Measurements from ENCODE around the gene FAM210A.
"Not testable (repeated sequence)": the region's sequence is repeated elsewhere in the genome, so short reads cannot be mapped to it uniquely, and the experiment has no call there.

The FAM210A gene

DNA sequence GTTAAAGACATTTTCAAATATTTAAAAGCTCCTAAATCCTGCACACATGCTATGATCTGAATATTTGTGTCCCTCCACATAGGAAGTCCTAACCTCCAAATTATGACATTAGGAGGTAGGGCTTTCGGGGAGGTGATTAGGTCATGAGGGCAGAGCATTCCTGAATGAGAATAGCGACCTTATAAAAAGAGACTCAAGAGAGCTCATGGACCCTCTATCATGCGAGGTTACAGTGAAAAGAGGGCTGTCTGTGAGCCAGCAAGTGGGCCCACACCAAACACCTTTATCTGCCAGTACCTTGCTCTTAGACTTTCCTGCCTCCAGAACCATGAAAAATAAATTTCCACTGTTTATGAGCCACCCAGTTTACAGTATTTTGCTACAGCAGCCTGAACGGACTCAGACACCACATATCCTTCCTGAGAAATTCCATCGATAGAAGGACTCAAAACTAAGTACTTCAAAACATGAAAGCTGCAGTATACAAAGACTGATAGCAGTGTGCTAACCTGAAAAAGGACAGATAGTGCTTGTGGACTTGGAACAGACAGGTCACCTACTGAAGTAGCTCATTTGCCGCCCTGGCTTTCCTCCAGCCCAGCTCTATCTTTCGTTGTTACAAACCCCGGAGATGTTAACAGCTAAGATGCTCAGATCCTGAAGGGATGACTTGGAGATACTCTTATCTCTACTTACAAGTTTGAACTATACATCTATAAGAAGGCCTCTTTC is 13.8 kb downstream of the FAM210A start:
- no peak for DNase-seq (ENCODE audit: low read depth)
- H3K4me3 ChIP-seq (ENCODE audit: low read depth, low read length) = no peak overlapping the region
- TF ChIP-seq, protein P1, sequence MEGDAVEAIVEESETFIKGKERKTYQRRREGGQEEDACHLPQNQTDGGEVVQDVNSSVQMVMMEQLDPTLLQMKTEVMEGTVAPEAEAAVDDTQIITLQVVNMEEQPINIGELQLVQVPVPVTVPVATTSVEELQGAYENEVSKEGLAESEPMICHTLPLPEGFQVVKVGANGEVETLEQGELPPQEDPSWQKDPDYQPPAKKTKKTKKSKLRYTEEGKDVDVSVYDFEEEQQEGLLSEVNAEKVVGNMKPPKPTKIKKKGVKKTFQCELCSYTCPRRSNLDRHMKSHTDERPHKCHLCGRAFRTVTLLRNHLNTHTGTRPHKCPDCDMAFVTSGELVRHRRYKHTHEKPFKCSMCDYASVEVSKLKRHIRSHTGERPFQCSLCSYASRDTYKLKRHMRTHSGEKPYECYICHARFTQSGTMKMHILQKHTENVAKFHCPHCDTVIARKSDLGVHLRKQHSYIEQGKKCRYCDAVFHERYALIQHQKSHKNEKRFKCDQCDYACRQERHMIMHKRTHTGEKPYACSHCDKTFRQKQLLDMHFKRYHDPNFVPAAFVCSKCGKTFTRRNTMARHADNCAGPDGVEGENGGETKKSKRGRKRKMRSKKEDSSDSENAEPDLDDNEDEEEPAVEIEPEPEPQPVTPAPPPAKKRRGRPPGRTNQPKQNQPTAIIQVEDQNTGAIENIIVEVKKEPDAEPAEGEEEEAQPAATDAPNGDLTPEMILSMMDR (IDR thresholded peaks at IDR 0.05; ENCODE audit: control insufficient read depth, extremely low read depth, insufficient read depth) = no peak

GRCh38 chr18:13710414-13710831 is 15.9 kb downstream of the FAM210A start:
- H3K4me3 ChIP-seq (ENCODE audit: low read depth, low read length) = no peak overlapping the region
- no peak for DNase-seq (ENCODE audit: low read depth)
- TF ChIP-seq, protein P1 (IDR thresholded peaks at IDR 0.05; ENCODE audit: control insufficient read depth, extremely low read depth, insufficient read depth) = no peak

DNA sequence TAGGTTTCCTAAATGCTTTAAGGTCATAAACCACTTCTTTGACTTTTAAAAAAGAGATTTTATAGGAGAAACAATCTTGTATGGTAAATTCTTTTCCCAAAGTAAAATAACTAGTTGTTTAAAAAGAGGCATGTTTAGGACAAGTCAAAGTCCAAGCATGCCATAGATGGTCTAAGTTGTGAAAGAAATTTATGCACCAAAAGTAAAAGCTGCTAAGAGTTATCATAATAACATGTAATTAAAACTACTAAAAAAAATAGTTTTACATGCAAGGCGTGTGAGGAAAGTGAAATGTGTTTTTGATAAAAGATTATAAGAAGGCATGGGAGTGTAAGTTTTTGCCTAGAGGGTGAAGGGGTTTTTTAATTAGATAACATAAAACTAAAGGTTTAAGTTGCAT is 22.5 kb downstream of the FAM210A start:
- TF ChIP-seq, protein P1 (IDR thresholded peaks at IDR 0.05; ENCODE audit: control insufficient read depth, extremely low read depth, insufficient read depth) = no peak
- no peak overlapping the region for H3K4me3 ChIP-seq (ENCODE audit: low read depth, low read length)
- DNase-seq (ENCODE audit: low read depth) = no peak

DNA sequence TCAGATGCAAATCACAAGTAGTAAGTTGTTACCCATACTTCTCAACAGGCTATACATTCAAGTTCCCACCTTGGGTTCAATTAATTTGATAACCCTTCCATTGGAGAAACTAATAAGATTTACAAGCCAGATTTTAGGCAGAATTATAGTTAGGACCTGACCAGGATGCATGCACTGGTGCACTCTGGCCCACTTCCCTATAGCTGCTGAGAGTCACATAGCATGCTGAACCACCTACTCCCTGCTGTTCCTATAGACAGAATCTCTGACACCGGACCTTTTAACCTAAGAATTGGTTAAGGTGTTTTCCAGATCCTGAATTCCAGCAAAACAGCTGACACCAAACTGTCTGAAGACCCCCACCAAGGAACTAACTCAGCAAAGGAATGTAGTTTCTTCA is 26.2 kb downstream of the FAM210A start:
- H3K4me3 ChIP-seq (ENCODE audit: low read depth, low read length) = no peak overlapping the region
- TF ChIP-seq, protein P1 (IDR thresholded peaks at IDR 0.05; ENCODE audit: control insufficient read depth, extremely low read depth, insufficient read depth) = no peak
- no peak for DNase-seq (ENCODE audit: low read depth)

GRCh38 chr18:13696961-13697360 is 29.4 kb downstream of the FAM210A start:
- TF ChIP-seq, protein P1 (IDR thresholded peaks at IDR 0.05; ENCODE audit: control insufficient read depth, extremely low read depth, insufficient read depth) = no peak
- DNase-seq (ENCODE audit: low read depth) = no peak
- H3K4me3 ChIP-seq (ENCODE audit: low read depth, low read length) = no peak overlapping the region

- not testable (repeated sequence) for H3K4me3 ChIP-seq (ENCODE audit: low read depth, low read length); DNase-seq (ENCODE audit: low read depth)
Observed at GRCh38 chr18:13695337-13695736, 31.0 kb downstream of the FAM210A start.

DNA sequence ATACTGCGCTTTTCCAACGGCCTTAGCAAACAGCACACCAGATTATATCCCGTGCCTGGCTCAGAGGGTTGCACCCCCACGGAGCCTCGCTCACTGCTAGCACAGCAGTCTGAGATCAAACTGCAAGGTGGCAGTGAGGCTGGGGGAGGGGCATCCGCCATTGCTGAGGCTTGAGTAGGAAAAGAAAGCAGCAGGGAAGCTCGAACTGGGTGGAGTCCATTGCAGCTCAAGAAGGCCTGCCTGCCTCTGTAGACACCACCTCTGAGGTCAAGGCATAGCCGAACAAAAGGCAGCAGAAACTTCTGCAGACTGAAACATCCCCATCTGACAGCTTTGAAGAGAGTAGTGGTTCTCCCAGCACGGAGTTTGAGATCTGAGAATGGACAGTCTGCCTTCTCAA is 36.3 kb downstream of the FAM210A start:
- DNase-seq (ENCODE audit: low read depth); H3K4me3 ChIP-seq (ENCODE audit: low read depth, low read length): not testable (repeated sequence)
